ENCODE data around the gene SMC5.

GRCh38 chr9:70385426-70385825 is 126.6 kb downstream of the SMC5 start:
- TF ChIP-seq NCOA1 (CRISPR knock-in tag; IDR thresholded peaks at IDR 0.05) (no peak), POLR2AphosphoS5 (IDR thresholded peaks at IDR 0.05; ENCODE audit: low read depth, low read length) (no peak), NFRKB (IDR thresholded peaks at IDR 0.05) (no peak), KLF9 (CRISPR knock-in tag; IDR thresholded peaks at IDR 0.05; ENCODE audit: low read depth) (no peak), FOXP1 (IDR thresholded peaks at IDR 0.05) (no peak), FOXP1 (CRISPR knock-in tag; IDR thresholded peaks at IDR 0.05) (no peak), ATF6 (CRISPR knock-in tag; conservative IDR thresholded peaks at IDR 0.05) (no peak), GATAD2A (CRISPR knock-in tag; IDR thresholded peaks at IDR 0.05) (no peak), GABPB1 (CRISPR knock-in tag; IDR thresholded peaks at IDR 0.05) (no peak), TP53 (CRISPR knock-in tag; conservative IDR thresholded peaks at IDR 0.05) (no peak), ZSCAN29 (CRISPR knock-in tag; conservative IDR thresholded peaks at IDR 0.05) (no peak)

Data from HepG2 (cell line).